PC-9 (cell line): ENCODE data around the gene PPP2R2B. TPM values are rescaled to one million over a fixed set of nuclear protein-coding genes. Genes with fewer than 3 reads are reported as not detected.

Source experiments
- BruUV-seq: library from RNA; stranded (reverse); fragments of 400-500 nt; replicated peaks from 2 replicates; lab custom pipeline; 2021; lab: Mats Ljungman, UMichigan
- CTCF ChIA-PET: fragments of 300-600 bp; sonication (Branson Sonifier 250); formaldehyde crosslinking; loops from one replicate; lab custom pipeline; 2022; ENCODE audit warnings: antibody characterized with exemption; lab: Charles Lee
- POLR2A ChIA-PET: fragments of 300-600 bp; sonication (Branson Sonifier 250); formaldehyde crosslinking; loops from one replicate; lab custom pipeline; 2022; ENCODE audit warnings: antibody characterized with exemption; ENCODE audit not compliant: unreplicated experiment; lab: Charles Lee
- DNase-seq, 2 experiments: peaks; one replicate each; pipeline versions ENCODE4 v3.0.0 to v3.0.0-alpha.2; 2015 to 2022; ENCODE audit warnings: mixed read lengths in 1 of 2
- H2AFZ ChIP-seq: fragments of 200-600 bp; sonication (generic); 2 replicates; pipeline ENCODE4 v1.8.1; 2017; ENCODE audit warnings: antibody characterized with exemption
- H3F3A ChIP-seq: fragments of 200-600 bp; sonication (generic); 2 replicates; pipeline ENCODE4 v1.8.1; 2017; ENCODE audit warnings: antibody characterized with exemption, mild to moderate bottlenecking, low read depth; ENCODE audit not compliant: insufficient read depth
- H3K27ac ChIP-seq: fragments of 200-600 bp; sonication (generic); 2 replicates; pipeline ENCODE4 v1.6.1; 2016; ENCODE audit warnings: mixed run types
- H3K27me3 ChIP-seq: fragments of 200-600 bp; sonication (generic); 2 replicates; pipeline ENCODE4 v1.6.1; 2016; ENCODE audit warnings: low read depth, mixed run types; ENCODE audit not compliant: insufficient read depth
- H3K36me3 ChIP-seq: fragments of 200-600 bp; sonication (generic); 2 replicates; pipeline ENCODE4 v1.6.1; 2016; ENCODE audit warnings: low read depth, mixed run types
- H3K4me1 ChIP-seq: fragments of 200-600 bp; sonication (generic); replicated peaks from 2 replicates; pipeline ENCODE4 v1.6.1; 2016; ENCODE audit warnings: mixed run types; ENCODE audit not compliant: insufficient read depth
- H3K4me2 ChIP-seq: fragments of 200-600 bp; sonication (generic); 2 replicates; pipeline ENCODE4 v1.6.1; 2017; ENCODE audit warnings: mixed run types
- H3K4me3 ChIP-seq: fragments of 200-600 bp; sonication (generic); 2 replicates; pipeline ENCODE4 v1.6.1; 2016; ENCODE audit warnings: mixed run types
- H3K79me2 ChIP-seq: fragments of 200-600 bp; sonication (generic); 2 replicates; pipeline ENCODE4 v1.6.1; 2017; ENCODE audit warnings: low read depth, mixed run types
- H3K9me2 ChIP-seq: fragments of 200-600 bp; sonication (generic); 2 replicates; pipeline ENCODE4 v1.8.1; 2017; ENCODE audit warnings: mild to moderate bottlenecking; ENCODE audit not compliant: insufficient read depth
- H3K9me3 ChIP-seq: fragments of 200-600 bp; sonication (generic); 2 replicates; pipeline ENCODE4 v1.8.1; 2016; ENCODE audit warnings: low read depth; ENCODE audit not compliant: insufficient read depth
- H4K20me1 ChIP-seq: fragments of 200-600 bp; sonication (generic); 2 replicates; pipeline ENCODE4 v1.8.1; 2017; ENCODE audit not compliant: insufficient read depth
- CTCF ChIP-seq: fragments of 200-600 bp; sonication (generic); conservative IDR thresholded peaks from 2 replicates; pipeline ENCODE4 v1.6.1; 2017; ENCODE audit warnings: mixed run types, antibody characterized with exemption, mild to moderate bottlenecking, moderate library complexity
- EZH2 ChIP-seq: fragments of 200-600 bp; sonication (generic); IDR thresholded peaks from 2 replicates; pipeline ENCODE4 v1.8.0; 2017; ENCODE audit warnings: antibody characterized with exemption, low read depth
- intact Hi-C: fragments of 100-400 bp; cut with micrococcal nuclease; formaldehyde crosslinking; loops from one replicate; pipeline ENCODE4 v1.10.0; 2022; ENCODE audit not compliant: unreplicated experiment
- total RNA-seq: library from RNA; stranded (reverse); gene quantifications from 2 replicates; pipeline ENCODE4 v1.2.3, GENCODE V29; 2021

Gene PPP2R2B
- total RNA-seq, 1 experiment from 2014 or later: not detected

GRCh38 chr5:146825033-146825432, 53.5 kb downstream of the PPP2R2B start:
- Histone ChIP-seq H3K36me3 (no peaks in the 10 kb centered on the region), H3K4me1 (no peaks in the 10 kb centered on the region), H3K4me3 (no peak overlapping the region), H3K9me3 (no peaks in the 10 kb centered on the region), H3K9me2 (no peaks in the 10 kb centered on the region), H2AFZ (no peak overlapping the region), H4K20me1 (no peaks in the 10 kb centered on the region), H3K27ac (no peak overlapping the region), H3K4me2 (no peak overlapping the region), H3K27me3 (no peaks in the 10 kb centered on the region), H3F3A (no peaks in the 10 kb centered on the region), H3K79me2 (no peaks in the 10 kb centered on the region)
- ChIA-PET CTCF (no interaction called here), POLR2A (no interaction called here)
- BruUV-seq: no TSS peak
- DNase-seq: peak in 1 of 2 experiments; percentile 13
- intact Hi-C loops: no loop called here
- TF ChIP-seq CTCF: no peak
- no peak for TF ChIP-seq EZH2

- TF ChIP-seq CTCF (no peak), EZH2 (no peak)
- no peak overlapping the region for H3K4me3 ChIP-seq
- ChIA-PET POLR2A (no interaction called here), CTCF (no interaction called here)
- no peak overlapping the region for H3K27ac ChIP-seq
- H3K9me2 ChIP-seq: no peaks in the 10 kb centered on the region
- H3K9me3 ChIP-seq: no peaks in the 10 kb centered on the region
- intact Hi-C loops: no loop called here
- H2AFZ ChIP-seq: no peak overlapping the region
- H3K79me2 ChIP-seq: no peaks in the 10 kb centered on the region
- no peaks in the 10 kb centered on the region for H3K27me3 ChIP-seq
- no peak for DNase-seq
- no peaks in the 10 kb centered on the region for H3K4me1 ChIP-seq
- H3F3A ChIP-seq: no peaks in the 10 kb centered on the region
- H3K36me3 ChIP-seq: no peaks in the 10 kb centered on the region
- H3K4me2 ChIP-seq: no peak overlapping the region
- BruUV-seq: no TSS peak
- H4K20me1 ChIP-seq: no peaks in the 10 kb centered on the region
Observed at GRCh38 chr5:146821732-146822131, 56.8 kb downstream of the PPP2R2B start.

GRCh38 chr5:146820987-146821386, 57.6 kb downstream of the PPP2R2B start:
- DNase-seq: no peak
- H3K4me3 ChIP-seq: no peak overlapping the region
- H3K79me2 ChIP-seq: no peaks in the 10 kb centered on the region
- no peak overlapping the region for H2AFZ ChIP-seq
- no peaks in the 10 kb centered on the region for H3K4me1 ChIP-seq
- ChIA-PET POLR2A (no interaction called here), CTCF (no interaction called here)
- H4K20me1 ChIP-seq: no peaks in the 10 kb centered on the region
- intact Hi-C loops: no loop called here
- no peak overlapping the region for H3K27ac ChIP-seq
- H3K36me3 ChIP-seq: no peaks in the 10 kb centered on the region
- H3K9me2 ChIP-seq: no peaks in the 10 kb centered on the region
- TF ChIP-seq EZH2 (no peak), CTCF (no peak)
- H3K4me2 ChIP-seq: no peak overlapping the region
- H3K9me3 ChIP-seq: no peaks in the 10 kb centered on the region
- no peaks in the 10 kb centered on the region for H3F3A ChIP-seq
- no TSS peak for BruUV-seq
- no peaks in the 10 kb centered on the region for H3K27me3 ChIP-seq
